Measurements from ENCODE around the gene SHISAL2B.
"Not testable (repeated sequence)": the region's sequence is repeated elsewhere in the genome, so short reads cannot be mapped to it uniquely, and the experiment has no call there.

The SHISAL2B gene

DNA sequence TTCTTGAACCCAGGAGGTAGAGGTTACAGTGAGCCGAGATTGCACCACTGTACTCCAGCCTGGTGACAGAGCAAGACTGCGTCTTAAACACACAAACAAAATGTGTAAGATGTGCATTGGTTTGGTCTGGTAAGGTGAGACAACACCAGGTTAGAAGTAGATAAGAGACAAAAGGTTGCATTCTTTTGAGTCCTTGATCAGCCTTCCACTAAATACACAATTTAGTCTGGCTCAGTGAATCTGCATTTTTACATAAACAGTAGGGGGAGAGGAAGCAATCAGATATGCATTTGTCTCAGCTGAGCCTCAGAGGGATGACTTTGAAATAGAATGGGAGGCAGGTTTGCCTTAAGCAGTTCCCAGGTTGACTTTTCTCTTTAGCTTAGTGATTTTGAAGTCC lies 15.8 kb downstream of the SHISAL2B start:
- DNase-seq: not testable (repeated sequence)

DNA sequence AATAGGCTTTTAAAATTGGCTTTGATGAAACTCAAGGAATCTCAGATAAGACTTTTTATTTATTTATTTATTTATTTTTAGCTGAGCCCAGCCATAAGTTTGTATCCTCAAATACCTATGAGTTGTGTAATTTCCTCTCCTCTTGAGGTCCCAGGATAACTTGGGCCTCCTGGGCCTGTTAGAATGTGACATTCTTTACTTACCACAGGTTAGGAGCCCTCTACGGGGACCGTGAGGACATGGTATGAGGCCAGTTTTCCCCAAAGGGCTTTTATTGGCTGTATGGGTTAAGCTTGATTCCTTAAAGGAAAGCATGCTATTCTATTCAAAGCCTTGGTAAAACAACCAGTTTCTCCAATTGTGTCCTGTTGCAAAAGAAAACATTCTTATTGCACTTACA lies 16.9 kb downstream of the SHISAL2B start:
- DNase-seq: no peak

- not testable (repeated sequence) for DNase-seq
Measured at GRCh38 chr5:64714495-64714894, 24.2 kb downstream of the SHISAL2B start.

- DNase-seq: no peak
Measured at GRCh38 chr5:64722588-64722987, 32.3 kb downstream of the SHISAL2B start.

- DNase-seq: no peak
Measured at GRCh38 chr5:64727150-64727549, 36.8 kb downstream of the SHISAL2B start.

GRCh38 chr5:64742411-64742810 lies 52.1 kb downstream of the SHISAL2B start:
- DNase-seq: no peak

DNA sequence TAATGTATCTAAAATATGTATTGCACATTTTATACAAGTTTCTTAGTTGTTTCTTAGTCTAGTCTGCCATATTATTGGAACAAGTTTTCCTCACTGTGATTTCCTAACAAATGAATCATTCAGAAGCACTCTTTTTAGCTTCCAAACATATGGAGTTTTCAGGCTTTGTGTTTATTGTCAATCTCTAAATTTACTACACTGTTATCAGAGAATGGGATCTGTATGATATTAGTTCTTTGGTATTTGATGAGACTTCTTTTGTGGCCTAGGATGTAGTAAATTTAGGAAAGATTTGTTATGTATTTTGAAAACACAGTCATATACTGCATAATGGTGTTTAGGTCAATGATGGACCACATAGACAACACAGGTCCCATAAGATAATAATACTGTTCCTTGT lies 52.5 kb downstream of the SHISAL2B start:
- DNase-seq: no peak

DNA sequence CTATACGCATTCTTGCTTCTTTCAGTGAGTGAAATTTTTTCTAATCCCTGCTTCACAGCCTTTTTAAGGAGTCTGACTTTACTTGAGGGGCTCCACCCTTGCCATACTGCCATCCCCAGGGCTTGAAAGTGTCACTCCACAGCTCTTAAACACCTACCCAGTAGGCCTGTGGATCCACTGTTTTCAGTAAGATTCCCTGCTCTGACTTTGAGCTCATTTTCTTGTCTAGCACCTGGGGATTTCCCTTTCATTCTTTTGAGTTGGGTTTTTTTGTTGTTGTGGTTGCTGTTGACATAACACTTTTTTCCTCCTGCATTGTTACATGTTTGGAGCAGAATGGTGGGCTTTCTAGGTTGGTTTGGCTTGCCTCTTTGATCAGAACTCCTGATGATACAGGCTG lies 54.6 kb downstream of the SHISAL2B start:
- no peak for DNase-seq

DNA sequence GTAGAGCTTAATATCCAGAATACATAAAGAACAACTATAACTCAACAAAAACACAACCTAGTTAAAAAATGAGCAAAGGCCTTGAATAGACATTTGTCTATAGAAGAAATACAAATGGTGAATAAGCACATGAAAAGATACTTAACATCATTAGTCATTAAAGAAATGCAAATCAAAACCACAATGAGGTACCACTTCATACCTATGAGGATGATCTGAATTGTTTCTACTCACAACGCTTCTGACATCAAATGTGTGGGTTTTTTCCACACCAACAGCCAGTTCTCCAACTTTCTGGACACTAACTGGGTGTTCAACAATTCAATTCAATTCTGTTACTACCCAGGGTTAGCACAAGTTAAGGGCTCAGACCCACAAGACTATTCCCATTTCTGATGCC lies 56.1 kb downstream of the SHISAL2B start:
- no peak for DNase-seq

GRCh38 chr5:64749385-64749784 lies 59.1 kb downstream of the SHISAL2B start:
- DNase-seq: no peak

GRCh38 chr5:64754066-64754465 lies 63.8 kb downstream of the SHISAL2B start:
- DNase-seq: no peak

GRCh38 chr5:64758901-64759300 lies 68.6 kb downstream of the SHISAL2B start:
- no peak for DNase-seq

DNA sequence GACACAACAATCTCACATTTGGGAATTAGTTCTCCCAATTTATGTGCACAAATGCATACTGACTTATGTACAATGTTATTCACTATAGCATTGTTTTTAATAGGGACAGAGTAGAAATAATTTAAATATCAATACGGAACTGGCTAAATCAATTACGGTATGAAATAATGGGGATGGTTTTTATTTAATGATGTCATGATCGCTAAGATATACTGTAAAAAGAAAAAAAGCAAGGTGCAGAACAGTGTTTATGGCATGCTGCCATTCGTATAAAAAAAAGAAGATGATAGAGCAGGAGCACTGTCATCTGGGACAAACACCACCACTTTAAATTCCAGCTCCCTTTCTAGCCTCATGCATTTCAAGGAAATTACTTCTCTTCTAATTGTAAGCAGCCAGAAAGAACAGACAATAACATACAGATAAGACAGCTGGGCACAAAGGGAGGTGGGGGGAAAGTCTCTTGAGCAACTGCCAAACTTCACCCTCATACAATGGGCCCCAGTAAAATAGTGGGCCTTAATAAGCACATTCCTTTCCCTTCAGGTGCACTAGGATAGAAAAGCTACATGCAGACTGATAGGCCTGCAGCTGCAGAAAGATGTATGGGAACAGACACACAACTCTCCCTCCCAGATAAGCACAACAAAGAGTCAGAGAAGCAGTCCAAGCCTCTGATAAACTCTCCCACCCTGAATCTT lies 69.8 kb downstream of the SHISAL2B start:
- DNase-seq: no peak

DNA sequence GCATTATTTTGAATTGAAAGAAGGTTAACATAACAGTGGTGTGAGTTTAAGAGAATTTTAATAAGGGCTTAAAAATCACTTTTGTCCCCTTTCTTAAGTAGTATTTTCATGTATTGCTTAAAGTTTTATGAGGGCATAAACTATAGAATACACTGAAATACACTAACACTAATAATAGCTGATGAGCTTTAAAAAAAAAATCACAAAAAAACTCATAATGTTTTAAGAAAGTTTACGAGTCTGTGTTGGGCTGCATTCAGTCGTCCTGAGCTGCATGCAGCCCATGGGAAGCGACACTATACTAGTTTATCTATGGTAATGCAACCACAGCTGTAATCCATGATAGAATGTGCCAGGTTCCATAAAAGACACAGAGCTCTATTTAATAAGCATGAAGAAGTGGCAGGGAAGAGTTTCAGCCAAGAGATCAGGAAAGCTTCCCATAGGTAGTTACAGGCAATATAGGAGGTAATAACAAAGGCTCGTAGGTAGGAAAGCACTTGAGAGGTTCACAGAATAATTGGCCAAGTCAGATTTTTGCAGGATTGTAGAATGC lies 73.7 kb downstream of the SHISAL2B start:
- DNase-seq: no peak

DNA sequence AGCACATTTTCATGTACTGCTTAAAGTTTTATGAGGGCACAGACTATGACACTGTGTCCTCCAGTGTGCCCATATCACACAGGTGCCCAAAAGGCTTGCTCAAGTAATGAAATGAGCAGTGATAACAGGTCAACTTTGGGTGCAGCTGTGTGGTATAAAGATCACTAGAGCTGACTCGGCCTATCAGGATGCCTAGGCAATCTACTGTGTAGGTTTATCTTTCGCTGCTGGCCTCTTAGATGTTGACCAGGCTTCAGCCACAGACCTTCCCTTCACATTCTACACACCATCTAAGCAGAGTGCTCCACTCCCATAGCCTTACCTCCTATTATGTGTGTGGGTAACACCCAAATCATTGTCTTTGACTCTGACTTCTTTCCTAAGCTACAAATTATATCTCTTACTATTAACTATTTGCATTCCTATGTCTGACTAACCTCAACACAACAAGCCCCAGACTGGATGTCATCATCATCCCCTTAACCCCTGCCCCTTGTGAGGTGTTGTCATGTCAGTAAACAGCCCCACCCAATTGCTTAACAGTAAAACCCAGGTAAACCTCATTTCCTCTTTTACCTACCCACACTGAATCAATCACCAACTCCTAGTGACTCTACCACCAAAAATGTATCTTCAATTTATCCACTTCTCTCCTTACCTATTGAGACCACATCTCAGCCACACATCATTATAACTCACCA lies 75.7 kb downstream of the SHISAL2B start:
- no peak for DNase-seq

- DNase-seq: no peak
Measured at GRCh38 chr5:64766941-64767340, 76.6 kb downstream of the SHISAL2B start.

All from NCI-H774 (cell line).